Hepatic stellate cell (primary cell): Measurements from ENCODE around the gene KCTD3.

ENCODE experiments used
- DNase-seq: peaks from one replicate; pipeline ENCODE4 v3.0.0; 2011; ENCODE audit warnings: low spot score

KCTD3 gene

DNA sequence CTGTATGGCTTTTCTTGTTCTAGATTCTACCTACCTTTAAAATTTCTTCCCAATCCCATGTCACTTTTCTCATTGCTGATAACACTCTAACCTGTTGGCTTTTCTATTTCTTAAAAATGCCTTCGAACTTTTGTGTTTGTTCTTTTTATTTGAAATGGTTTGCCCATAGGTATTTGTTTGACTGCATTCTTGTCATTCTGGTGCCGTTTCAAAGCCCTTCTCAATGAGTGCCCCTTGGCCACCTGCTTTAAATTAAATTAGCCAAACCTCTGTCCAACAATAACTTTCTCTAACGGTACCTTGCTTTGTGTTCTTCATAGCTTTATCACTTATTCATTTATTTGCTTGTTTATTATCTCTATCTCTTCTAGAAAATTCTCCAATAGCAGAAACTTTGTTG lies 38.9 kb downstream of the KCTD3 start:
- DNase-seq = no peak

- DNase-seq = peak; percentile 9
These were observed 39.6 kb downstream of the KCTD3 start for GRCh38 chr1:215606564-215607168.

DNA sequence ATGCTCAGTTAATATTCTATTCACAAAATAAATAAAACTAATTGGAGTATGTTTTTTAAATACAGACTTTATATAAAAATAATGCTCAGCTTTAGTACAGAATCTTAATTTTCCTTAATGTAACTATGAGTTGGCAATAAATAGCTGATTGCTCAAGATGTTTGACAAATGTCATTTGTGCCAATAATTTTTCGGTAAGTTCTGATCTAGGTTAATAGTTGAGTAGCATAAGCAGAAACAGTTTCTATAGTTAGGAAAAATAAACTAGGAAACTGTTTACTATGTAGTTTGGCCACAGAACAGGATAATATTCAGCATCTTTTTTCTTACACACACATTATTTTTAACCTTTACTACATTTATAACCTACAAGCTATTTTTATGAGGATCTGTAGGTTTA lies 40.3 kb downstream of the KCTD3 start:
- DNase-seq = no peak

GRCh38 chr1:215608646-215609045 lies 41.5 kb downstream of the KCTD3 start:
- no peak for DNase-seq

GRCh38 chr1:215612391-215612790 lies 45.3 kb downstream of the KCTD3 start:
- DNase-seq = no peak

- no peak for DNase-seq
These were observed 50.9 kb downstream of the KCTD3 start for GRCh38 chr1:215617979-215618378.

DNA sequence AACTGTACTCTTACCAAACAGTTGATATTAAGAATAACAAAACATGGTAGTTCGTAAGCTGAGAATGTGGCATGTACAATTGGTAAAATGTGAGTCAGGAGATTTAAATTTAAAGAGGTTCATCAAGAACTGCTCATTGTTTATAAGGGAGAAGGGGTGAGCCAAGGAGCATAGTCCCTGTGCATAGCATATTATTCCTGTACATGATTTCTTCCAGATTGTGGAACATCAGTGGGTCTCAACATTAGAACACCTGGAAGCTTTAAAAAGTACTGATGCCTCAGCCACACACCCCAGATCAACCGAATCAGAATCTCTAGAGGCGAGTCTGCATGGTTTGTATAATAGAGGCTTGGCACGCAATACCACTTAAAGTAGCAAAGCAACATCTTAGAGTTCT lies 56.1 kb downstream of the KCTD3 start:
- DNase-seq = no peak

DNA sequence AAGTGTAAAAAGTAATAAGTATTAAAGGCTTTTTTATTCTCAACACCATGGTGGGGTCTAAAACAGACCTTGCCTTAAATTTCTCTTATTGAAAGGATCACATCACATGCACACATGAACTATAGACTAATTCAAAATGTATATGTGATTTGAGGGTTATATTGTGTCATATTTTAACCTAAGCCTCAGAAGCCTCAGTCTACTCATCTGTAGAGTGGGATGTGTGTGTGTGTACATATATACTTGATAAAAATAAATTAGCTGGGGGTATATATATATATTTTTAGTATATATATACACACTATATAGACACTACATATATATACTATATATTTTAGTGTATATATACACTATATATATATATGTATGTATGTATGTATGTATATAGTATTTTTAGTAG lies 58.8 kb downstream of the KCTD3 start:
- no peak for DNase-seq

GRCh38 chr1:215631040-215631439 lies 63.9 kb downstream of the KCTD3 start:
- DNase-seq = no peak

DNA sequence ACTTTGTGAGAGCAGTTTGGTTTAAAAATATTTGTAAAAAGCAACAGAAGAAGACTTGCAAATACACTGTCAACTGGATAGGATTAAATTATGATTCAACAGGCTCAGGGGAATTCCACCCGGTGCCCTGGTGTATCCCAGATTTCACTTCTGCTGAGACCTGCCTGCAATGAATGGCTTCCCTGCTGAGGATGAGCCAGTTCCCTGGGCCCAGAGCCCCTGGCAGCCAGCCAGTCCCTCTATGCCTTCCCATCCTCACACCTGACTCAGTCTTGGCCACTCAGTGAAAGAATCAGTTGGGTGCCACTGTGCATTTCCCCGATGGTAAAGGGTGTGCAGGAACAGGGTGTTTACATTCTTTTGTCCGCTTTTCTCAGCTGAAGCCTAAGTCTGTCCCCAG lies 64.4 kb downstream of the KCTD3 start:
- DNase-seq = no peak

DNA sequence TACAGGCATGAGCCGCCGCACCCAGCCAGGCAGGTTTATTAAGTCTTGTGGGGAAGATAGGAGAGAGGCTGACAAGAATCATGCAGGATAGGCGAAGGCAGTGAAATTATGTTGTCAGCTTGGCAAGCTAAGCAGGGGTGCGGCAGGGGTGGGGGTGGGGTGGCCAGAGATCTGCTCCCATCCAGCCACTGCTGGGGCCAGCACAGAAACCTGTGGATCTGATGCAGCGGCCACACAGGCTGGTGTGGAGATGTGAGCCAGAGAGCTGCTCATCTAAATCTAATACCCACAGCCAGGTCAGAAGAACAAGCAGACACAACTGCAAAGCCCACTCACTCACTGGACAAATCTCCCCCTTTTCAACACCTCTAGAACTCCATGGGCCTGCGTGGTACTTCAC lies 68.7 kb downstream of the KCTD3 start:
- DNase-seq = no peak

DNA sequence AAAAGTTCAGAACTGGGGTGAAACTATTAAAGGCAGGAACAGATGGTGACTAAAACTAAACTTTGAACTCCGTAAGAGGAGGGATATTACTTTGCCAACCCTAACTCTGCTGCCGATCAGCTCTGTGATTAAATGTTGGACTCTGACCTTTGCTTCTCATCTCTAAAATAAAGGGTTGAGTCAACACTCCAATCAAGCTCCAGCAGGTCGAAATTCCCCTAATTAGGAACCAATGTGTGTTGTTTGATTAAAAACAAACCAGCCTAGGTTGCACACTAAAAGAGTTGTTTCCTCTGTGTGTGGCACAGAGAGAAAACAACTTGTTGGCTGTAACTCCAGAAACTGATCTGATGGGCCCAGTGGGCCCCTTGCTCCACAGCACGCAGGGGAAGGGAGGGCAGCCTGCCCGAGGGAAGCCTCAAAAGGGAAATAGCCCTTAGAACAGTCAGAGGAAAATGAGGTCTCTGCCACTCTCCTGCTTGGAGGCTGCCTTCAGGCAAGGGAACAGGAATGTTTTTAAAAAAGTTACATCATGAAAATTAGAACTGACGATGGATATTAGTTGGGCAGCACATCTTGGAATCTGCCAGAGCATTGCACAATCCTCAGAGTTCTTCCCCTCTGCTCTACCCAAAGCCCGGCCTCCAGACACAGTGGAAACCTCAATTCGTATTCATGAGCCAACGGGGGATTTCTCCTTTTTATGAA lies 69.3 kb downstream of the KCTD3 start:
- DNase-seq = no peak

- peak; percentile 6 for DNase-seq
These were observed 70.0 kb downstream of the KCTD3 start for GRCh38 chr1:215637041-215637573.

- DNase-seq = no peak
These were observed 73.5 kb downstream of the KCTD3 start for GRCh38 chr1:215640429-215641148.

GRCh38 chr1:215643592-215644321 lies 76.7 kb downstream of the KCTD3 start:
- no peak for DNase-seq

DNA sequence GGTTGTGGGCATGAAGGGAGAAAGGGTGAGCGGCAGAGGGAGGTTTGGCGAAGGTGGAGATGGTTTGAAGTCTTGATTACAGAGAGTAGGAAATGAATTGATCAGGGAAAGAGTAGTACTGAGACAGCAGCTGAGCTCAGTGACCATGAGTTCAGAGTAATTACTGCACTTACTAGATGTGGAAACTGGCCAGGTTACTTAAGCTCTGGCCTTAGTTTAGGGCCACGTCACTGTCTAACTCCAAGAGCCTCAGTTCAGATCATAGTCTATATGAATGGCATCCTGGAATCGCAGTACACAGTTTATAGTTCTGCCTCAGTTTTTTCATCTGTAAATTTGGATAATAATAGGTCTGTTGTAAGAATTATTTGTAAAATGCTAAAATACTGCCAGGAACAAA lies 78.1 kb downstream of the KCTD3 start:
- DNase-seq = no peak

GRCh38 chr1:215645861-215646260 lies 78.8 kb downstream of the KCTD3 start:
- DNase-seq = no peak

GRCh38 chr1:215647738-215648137 lies 80.6 kb downstream of the KCTD3 start:
- no peak for DNase-seq

DNA sequence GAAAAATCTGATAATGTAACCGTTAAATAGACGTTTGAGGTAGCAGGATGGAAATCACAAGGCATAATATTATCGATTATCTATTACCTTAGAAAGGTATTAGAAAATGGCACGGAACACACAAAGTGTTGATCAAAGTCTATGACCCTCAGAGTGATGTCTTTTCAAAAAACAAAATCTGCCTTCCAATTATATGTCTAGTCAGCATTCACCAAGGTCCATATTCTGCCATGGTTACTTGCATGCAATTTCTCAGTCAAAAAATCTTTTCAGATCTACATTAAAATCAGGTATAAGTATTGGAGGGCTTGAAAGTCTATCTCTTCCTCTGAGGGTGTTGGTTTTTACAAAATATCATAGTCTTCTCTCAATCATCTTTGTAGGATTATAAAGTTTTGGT lies 81.9 kb downstream of the KCTD3 start:
- no peak for DNase-seq

DNA sequence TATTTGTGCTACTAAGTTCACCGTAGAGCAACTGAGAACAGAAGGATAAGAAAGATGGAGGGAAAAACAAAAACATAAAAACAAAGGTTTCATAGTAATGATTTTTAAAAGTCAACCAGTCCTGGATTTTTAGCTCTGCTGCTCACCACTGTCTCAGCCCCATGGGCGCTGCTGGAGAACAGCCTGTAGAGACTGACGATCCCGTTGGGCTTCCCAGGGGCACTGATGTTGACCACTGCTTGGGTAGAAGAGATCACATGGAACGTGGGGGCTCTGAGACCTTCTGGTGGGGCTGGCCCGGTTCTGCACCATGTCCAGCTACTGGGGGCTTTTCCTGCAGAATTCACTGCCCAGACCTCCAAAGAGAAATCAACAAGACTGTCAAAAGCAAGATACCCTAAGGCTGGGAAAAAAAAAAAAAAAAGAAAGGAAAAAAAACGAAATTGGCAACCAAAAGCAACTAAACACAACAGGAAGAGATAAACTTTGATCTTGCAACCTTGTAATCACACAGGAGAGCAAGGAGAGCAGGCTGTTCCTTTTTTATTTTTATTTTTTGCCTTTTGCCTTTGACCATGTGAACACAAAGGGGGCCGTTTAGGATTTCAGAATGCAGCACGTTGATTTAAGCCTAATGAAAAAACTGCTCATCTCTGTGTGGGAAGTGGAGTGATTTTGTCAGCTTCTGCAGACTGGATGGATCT lies 83.5 kb downstream of the KCTD3 start:
- no peak for DNase-seq

- no peak for DNase-seq
These were observed 84.8 kb downstream of the KCTD3 start for GRCh38 chr1:215651867-215652266.

- no peak for DNase-seq
These were observed 85.3 kb downstream of the KCTD3 start for GRCh38 chr1:215652371-215652770.
